NCI-H2081 (cell line): Measurements from ENCODE around the gene PLD4.
"Not testable (repeated sequence)": the region's sequence is repeated elsewhere in the genome, so short reads cannot be mapped to it uniquely, and the experiment has no call there.

Experiments
- DNase-seq, 2 experiments: peaks; one replicate each; lab custom pipeline; 2025; lab: John Stamatoyannopoulos, UW

Gene PLD4

GRCh38 chr14:104885973-104886689 is 38.5 kb upstream of the PLD4 start:
- DNase-seq, result no peak

- no peak for DNase-seq
These were observed 37.7 kb upstream of the PLD4 start for GRCh38 chr14:104886690-104887622.

DNA sequence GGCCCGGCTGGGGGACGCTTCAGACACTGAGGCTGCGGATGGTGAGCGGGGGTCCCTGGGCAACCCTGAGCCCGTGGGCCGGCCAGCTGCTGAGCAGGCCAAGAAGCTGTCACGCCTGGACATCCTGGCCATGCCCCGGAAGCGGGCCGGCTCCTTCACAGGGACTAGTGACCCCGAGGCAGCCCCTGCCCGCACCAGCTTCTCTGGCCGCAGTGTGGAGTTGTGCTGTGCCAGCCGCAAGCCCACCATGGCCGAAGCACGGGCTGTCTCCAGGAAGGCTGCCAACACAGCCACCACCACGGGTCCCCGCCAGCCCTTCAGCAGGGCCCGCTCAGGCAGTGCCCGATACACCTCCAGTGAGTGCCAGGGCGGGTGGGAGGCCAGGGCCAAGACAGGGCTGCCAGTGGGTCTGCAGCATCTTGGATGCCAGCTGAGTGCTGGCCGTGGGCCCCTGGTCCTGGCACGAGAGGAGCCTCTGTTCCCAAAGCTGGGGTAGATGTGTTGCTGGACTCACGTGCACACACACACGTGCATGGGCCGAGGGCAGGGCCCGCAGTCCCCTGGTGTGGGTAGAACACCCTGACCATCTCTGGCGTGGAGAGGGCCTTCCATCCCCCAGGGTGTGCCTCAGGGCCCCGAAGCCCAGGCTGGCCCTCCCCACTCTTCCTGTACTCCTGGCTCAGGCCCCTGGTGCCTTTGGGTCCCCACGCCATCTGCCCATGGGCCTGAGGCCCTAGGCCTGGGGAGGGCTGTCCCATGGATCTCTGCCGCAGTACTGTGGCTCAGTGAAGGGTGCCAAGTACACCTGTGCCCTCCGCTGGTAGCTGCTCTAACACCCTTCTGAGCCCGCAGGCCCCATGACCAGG is 36.8 kb upstream of the PLD4 start:
- DNase-seq, result no peak

DNA sequence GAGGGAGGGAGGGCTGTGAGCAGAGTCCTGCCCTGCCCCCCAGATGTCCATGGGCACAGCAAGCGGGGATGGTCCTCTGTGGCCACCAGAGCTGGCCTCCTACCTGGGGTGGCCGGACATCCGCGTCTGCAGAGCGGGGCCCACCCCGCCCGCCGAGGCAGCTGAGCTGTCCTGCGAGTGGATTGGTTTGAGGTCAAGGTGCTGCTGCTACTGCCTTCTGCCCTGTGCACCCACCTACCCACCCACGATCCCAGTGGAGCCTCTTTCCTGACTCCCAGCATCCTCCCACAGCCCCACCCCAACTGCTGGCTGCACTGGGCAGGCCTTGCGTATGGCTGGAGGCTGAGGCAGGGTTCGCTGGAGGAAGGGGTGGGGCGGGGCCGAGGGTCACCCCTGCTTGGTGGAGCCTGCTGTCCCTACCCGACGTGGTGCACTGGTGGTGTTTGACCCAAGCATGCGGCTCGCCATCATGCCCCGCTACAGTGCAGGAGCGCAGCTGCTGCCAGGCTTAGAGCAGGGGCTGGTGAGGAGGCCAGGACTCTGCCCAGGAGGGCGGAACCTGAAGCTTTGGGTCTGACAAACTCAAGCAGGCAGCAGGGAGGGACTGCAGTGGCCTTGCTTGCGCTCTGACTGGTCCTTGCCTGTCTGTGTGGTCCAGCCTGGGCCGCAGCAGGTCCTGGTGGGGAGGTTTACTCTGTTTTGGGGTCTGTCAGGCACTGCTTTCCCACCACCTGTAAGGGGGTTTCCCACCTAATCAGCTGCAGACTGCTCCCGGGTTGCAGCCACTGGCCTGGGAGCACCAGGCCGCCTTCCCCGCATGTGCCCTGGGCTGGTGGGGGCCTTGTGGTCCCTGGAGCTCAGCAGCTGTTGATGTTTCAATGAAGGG is 35.9 kb upstream of the PLD4 start:
- DNase-seq, result no peak

DNA sequence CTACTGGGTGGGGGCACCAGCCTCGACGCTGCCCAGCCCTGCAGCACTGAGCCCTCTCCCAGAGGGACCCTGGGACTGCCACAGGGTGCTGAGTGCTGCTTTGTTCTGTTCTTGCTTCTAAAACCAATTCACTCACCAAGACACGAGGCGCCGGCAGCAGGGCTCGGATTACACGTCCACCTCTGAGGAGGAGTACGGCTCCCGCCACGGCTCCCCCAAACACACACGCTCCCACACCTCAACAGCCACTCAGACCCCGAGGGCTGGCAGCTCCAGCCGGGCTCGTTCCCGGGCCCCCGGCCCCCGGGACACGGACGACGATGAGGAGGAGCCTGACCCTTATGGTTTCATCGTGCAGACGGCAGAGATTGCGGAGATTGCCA is 35.3 kb upstream of the PLD4 start:
- DNase-seq, result no peak

DNA sequence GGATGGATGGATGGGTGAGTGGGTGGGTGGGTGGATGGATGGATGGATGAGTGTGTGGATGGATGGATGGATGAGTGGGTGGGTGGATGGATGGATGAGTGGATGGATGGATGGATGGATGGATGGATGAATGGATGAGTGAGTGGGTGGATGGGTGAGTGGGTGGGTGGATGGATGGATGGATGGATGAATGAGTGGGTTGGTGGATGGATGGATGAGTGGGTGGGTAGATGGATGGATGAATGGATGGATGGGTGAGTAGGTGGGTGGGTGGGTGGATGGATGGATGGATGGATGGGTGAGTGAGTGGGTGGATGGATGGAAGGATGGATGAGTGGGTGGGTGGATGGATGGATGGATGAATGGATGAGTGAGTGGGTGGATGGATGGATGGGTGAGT is 34.4 kb upstream of the PLD4 start:
- DNase-seq, result not testable (repeated sequence)

- DNase-seq, result no peak
These were observed 33.5 kb upstream of the PLD4 start for GRCh38 chr14:104891121-104891551.

DNA sequence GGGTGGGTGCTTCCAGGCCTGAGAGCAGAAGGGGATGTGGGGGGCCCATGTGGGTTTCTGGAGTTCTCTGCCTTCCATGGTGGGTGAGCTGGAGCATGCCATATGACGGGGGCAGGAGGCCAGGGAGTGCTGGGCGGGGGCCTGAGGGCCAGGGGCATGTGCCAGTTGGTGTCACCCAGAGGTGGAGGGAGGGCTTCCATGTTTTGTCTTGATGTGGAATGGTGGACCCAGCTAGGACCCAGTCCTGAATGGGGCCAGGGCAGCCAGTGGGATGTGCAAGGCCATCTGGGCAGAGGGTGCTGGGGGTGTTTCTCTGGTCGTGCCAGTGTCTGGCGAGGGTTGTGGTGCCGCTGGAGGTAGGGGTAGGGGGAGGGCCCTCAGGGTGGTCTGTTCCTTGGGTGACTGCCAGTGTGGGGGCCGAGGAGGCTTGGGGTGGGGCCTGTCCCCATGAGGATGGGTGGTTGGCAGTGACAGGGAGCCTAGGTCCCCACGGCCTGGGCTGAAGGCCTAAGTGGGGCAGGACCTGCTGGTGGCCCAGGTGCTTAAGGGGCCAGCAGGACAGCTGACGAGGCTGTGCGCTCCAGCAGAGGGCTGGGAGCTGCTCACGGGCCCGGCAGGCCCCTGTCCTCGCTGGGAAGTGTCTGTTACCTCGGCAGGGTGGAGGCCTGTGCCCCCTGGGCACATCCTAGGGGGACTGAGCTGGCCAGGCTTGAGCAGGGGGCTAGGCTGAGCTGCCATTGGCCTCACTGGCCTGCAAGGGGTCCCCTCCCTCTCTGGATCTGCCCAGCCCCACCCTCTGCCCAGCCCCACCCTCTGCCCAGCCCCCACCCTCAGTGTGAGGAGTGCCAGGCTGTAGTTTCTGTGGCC is 32.8 kb upstream of the PLD4 start:
- no peak for DNase-seq

DNA sequence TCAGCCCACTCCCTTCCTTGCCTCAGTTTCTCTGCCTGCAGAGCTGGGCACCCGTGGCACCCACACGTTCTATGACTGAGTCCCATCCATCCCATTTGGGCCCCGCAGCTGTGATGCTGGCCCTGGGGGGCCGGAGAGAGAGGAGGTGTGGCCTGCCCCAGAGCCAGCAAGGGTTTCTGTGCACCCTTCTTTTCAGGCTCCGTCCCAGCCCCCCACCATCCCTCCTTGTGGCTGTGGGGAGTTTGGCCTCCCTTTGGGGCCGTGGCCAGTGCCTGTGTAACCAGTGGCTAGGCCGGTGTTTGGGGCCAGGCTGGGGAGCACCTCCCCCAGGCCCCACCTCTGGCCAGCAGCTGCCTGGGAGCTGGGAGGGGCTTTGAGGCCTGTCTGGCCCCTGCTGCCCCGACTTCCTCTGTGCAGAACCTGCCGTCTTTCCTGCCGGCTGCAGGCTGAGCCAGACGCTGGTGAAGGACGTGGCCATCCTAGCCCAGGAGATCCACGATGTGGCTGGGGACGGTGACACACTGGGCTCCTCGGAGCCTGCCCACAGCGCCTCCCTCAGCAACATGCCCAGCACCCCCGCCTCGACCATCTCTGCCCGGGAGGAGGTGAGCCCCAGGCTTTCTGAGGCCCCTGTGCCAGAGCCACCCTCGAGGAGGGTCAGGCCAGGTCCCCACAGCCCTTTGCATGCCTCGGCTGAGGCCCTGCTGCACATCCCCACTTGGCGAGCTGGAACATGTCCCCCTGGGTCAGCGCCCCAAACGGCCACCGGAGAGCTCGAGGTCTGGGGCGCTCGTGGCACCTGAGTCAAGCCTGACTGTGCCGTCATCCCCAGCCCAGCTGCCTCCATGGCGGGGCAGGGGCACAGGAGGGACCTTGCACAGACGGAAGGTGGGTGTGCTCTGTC is 31.9 kb upstream of the PLD4 start:
- DNase-seq, result no peak

DNA sequence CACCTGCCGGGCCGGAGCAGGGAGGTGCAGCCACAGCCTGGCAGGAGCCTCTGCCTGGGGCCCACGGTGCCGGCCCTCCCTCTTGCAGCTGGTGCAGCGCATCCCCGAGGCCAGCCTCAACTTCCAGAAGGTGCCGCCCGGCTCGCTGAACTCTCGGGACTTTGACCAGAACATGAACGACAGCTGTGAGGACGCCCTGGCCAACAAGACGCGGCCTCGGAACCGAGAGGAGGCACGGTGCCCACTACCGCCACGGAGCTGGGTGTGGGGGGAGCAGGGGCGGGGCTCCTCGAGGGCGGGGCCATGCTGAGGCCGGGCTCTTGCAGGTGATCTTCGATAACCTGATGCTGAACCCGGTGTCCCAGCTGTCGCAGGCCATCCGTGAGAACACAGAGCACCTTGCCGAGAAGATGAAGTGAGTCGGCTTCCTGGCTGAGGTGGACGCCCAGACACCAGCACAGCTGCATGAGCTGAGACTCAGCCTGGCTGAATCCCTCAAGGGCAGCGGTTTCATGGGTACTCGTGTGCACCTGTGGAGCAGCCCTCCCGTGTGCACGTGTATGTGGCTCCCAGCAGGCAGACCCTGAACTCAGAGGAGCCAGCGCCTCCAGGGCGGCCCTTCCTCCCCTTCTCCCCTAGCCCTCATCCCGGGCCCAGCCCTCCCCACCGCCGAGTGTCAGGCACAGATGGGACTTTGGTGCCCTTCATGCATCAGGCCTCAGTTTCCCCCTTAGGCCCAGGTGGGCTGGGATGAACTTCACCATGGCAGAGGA is 31.1 kb upstream of the PLD4 start:
- DNase-seq, result no peak

DNA sequence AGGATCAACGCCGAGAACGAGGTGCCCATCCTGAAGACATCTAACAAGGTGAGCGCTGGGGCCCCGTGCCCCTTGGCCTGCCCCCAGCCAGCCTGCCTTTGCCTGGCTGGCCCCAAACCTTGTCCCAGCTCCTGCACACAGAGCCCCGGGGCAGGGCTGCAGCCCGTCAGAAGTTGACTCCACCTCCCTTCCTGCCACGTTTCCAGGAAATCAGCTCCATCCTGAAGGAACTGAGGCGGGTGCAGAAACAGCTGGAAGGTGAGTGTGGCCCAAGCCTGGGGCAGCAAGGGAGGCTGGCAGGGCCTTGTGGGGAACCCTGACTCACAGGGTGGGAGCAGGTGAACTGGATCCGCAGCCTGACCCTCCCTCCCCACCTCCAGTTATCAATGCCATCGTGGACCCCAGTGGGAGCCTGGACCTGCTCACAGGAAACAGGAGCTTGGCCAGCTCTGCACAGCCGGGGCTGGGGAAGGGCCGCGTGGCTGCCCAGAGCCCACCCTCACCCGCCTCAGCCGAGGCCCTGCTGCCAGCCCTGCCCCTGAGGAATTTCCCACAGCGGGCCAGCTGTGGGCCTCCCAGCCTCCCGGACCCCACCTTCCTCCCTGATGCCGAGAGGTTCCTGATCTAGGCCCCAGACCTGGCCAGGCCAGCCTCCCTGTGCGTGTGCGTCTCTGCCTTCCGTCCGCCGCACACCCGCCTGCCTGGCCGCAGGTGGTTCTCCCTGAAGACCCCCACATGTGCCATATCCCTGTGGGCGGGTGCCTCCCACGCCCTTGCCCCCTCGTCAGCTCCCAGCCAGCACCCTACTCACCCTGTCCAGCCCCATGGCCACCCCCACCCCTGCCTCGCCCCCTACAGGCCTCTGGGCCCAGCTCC is 30.1 kb upstream of the PLD4 start:
- no peak for DNase-seq

DNA sequence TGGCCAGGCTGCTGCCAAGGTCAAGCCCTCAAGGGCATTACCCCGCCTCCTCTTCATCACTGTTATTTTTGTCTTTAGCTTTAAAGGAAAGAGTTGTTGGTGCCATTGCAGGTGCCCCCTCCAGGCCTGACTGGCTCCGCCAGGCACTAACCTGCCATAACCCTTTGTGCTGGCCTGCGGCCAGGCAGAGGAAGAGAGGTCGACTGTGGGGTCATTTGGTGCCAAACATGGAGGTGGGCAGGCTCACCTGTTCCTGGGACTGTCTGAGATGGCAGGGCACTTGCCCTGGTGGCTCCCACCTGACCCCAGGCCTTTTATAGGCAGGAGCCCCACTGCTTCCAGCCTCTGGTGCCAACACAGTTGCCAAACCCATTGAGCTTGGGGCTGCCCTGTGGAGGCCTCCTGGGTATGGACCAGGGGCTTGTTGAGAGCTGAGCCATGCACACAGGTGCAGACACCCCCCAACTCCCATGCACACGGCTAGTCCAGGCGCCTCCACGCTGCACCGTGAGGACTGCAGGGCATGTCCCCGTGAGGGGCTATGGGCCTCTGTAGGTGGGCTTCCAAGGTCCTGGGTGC is 29.4 kb upstream of the PLD4 start:
- no peak for DNase-seq

- peak; percentile 46 to 66 for DNase-seq
These were observed 28.7 kb upstream of the PLD4 start for GRCh38 chr14:104895786-104896661.

DNA sequence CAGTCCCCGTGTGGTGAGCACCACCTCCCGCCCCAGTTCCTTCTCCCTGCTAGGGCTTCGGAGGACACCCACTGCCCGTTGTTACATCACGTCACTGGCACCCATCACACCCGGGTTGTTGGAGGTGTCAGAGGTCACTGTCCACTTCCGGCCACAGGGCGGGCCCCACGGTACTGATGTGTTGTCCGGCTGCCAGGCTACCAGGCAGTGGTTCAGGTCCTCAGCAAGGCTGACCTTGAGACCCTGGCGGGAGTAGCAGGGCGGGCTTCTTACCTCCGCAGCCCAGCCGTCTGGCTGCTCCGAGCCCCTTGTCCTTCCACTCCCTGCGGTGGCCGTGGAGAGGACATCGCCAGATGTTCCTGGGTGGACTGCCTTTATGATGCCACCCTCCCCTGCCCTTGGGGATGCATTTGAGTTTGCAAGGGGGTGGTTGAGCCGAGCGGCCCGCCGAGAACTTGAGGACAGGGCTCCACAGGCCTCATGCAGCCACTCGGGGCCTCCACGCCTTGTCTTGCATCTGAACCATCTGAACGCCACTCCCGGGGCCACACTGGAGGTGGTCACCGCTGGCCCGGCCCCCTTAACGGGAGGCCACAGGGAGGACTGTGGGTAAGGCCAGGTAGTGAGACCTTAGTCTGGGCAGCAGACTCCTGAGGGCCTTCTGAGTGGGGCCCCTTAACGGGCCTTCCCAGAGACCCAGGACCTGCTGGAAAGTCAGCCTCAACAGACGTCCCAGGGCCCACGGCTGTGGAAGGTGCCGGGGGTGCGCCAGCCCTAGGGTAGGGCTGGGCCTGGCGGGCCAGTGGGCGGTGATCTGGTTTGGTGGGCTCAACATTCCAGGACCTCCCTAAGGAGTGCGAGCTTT is 27.1 kb upstream of the PLD4 start:
- no peak for DNase-seq

GRCh38 chr14:104898195-104898558 is 26.5 kb upstream of the PLD4 start:
- DNase-seq, result no peak
